Fibroblast of pulmonary artery (primary cell): ENCODE measurements around the gene IGHMBP2.
"Not testable (repeated sequence)": the region's sequence is repeated elsewhere in the genome, so short reads cannot be mapped to it uniquely, and the experiment has no call there.

ENCODE experiments used
- DNase-seq: peaks from one replicate; pipeline ENCODE4 v3.0.0-alpha.2; 2010; ENCODE audit warnings: low read depth
- H3K4me3 ChIP-seq: replicated peaks from 2 replicates; pipeline ENCODE4 v1.5.1; 2011; ENCODE audit warnings: low read depth, mild to moderate bottlenecking, control low read depth, low read length, moderate library complexity
- CTCF ChIP-seq: IDR thresholded peaks from 2 replicates; pipeline ENCODE4 v1.5.1; 2011; ENCODE audit warnings: mild to moderate bottlenecking, control low read depth, low read length, inconsistent platforms; ENCODE audit errors: missing control alignments

Gene IGHMBP2

DNA sequence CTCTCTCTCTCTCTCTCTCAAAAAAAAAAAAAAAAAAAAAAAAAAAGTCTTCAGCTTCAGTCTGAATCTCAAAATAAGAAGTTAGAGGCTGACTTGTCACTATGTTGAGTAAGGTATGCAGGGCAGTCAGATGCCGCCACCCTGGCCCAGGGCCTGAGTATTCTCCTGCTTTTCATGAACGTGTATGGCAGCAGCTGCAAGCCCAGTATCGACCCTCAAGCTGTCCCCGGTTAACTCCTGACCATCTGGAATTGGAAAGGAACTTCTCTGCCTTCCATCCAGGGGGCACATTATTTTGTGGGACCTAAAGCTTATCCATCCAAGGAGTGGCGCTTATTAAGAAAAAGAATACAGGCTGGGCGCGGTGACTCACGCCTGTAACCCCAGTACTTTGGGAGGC is 65.7 kb downstream of the IGHMBP2 start:
- no peak for DNase-seq

GRCh38 chr11:68970921-68971636 is 67.4 kb downstream of the IGHMBP2 start:
- H3K4me3 ChIP-seq: no peak overlapping the region
- no peak for DNase-seq
- no peak for TF ChIP-seq CTCF

More for the DNA sequence above, 65.7 kb downstream of the IGHMBP2 start:
- no peak overlapping the region for H3K4me3 ChIP-seq
- TF ChIP-seq CTCF: no peak

GRCh38 chr11:68973219-68973618 is 69.5 kb downstream of the IGHMBP2 start:
- TF ChIP-seq CTCF: no peak
- no peak for DNase-seq
- H3K4me3 ChIP-seq: no peak overlapping the region

DNA sequence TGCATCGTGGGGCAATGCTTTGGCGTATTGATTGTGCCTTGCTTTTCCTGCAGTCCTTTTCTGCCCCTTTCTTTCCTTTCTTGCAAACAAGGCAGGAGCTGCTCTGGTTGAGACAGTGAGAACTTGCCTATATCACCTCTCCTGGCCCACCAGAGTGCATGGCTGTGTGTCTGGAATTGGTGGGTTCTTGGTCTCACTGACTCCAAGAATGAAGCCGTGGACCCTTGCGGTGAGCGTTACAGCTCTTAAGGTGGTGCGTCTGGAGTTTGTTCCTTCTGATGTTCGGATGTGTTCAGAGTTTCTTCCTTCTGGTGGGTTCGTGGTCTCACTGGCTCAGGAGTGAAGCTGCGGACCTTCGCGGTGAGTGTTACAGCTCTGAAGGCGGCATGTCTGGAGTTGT is 70.0 kb downstream of the IGHMBP2 start:
- H3K4me3 ChIP-seq, DNase-seq: not testable (repeated sequence)

GRCh38 chr11:68974421-68975194 is 70.9 kb downstream of the IGHMBP2 start:
- no peak for TF ChIP-seq CTCF
- DNase-seq: peak; percentile 19
- H3K4me3 ChIP-seq: no peak overlapping the region

- no peak for TF ChIP-seq CTCF
- H3K4me3 ChIP-seq: no peak overlapping the region
- no peak for DNase-seq
Measured at GRCh38 chr11:68976095-68976494, 72.4 kb downstream of the IGHMBP2 start.

GRCh38 chr11:68976563-68976962 is 72.9 kb downstream of the IGHMBP2 start:
- no peak for DNase-seq
- TF ChIP-seq CTCF: no peak
- H3K4me3 ChIP-seq: no peak overlapping the region
